Measurements from ENCODE around the gene ASAH2B.
"Not testable (repeated sequence)": the region's sequence is repeated elsewhere in the genome, so short reads cannot be mapped to it uniquely, and the experiment has no call there.

ASAH2B gene

GRCh38 chr10:50739618-50740292 lies at the start of gene ASAH2B:
TSS of gene ASAH2B (plus strand) at chr10:50739936. CDS start at chr10:50745131, 5,195 bp downstream.
- peak; percentile 36 for DNase-seq

GRCh38 chr10:50697819-50698218 lies 41.9 kb upstream of the ASAH2B start:
- DNase-seq, result not testable (repeated sequence)

- DNase-seq, result not testable (repeated sequence)
Measured at GRCh38 chr10:50701947-50702346, 37.8 kb upstream of the ASAH2B start.

GRCh38 chr10:50702997-50703396 lies 36.7 kb upstream of the ASAH2B start:
- DNase-seq, result not testable (repeated sequence)

- peak; percentile 1 for DNase-seq
Measured at GRCh38 chr10:50704436-50705079, 35.2 kb upstream of the ASAH2B start.

GRCh38 chr10:50706006-50706405 lies 33.7 kb upstream of the ASAH2B start:
- DNase-seq, result not testable (repeated sequence)

DNA sequence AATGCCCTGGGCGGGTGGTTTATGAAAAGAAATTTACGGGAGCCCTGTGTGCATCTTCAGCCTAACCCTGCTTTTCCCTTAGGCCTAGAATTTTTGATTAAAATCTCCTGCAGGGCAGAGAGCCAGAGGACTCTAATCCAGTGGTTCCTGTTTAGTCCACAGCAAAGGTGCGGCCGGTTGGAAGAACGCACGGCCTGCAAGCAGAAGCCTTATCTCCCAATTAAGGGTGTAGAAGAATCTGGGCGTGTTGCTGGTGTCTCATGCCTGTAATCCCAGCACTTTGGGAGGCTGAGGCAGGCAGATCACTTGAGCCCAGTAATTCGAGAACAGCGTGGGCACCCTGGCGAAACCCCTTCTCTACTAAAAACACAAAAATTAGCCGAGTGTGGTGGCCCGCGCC lies 29.5 kb upstream of the ASAH2B start:
- not testable (repeated sequence) for DNase-seq

- not testable (repeated sequence) for DNase-seq
Measured at GRCh38 chr10:50723812-50724211, 15.9 kb upstream of the ASAH2B start.

- DNase-seq, result not testable (repeated sequence)
Measured at GRCh38 chr10:50728112-50728511, 11.6 kb upstream of the ASAH2B start.

DNA sequence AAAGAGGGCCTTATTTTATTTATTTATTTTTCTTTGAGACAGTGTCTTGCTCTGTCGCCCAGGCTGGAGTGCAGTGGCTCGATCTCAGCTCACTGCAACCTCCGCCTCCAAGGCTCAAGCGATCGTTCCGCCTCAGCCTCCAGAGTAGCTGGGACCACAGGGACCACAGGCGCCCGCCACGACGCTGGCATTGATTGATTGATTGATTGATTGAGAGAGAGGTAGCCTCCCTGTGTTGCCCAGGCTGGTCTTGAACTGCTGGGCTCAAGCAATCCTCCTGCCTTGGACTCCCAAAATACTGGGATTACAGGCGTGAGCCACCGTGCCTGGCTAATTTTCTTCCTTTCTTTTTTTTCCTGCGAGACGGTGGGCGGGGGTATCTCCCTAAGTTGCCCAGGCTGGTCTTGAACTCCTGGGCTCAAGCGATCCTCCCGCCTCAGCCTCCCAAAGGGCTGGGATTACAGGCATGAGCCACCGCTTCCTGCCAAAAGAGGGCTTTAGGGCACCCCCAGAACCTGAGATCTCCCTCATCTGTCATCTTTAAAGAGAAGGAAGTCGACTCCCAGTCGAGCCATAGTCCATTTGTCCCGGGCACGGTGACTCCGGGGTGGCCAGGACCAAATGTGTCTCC lies 634 bp upstream of the ASAH2B start:
- not testable (repeated sequence) for DNase-seq

DNA sequence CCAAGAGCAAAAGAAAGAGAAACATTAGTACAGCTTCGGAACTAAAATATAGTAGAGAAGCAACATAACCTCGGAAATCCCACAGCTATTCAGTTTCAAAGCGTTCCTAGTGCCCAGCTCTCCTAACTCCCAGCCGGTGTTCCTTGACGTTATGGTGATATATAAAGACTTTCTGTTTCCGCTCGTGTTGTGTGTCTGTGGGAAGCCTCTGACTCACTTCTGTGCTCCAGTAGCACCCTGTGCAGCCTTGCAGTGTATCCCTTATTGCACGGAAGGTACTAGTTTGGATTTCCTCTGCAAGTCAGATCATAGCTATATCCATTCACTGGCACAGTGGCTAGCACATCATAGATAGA lies 535 bp downstream of the ASAH2B start:
- DNase-seq, result no peak

- not testable (repeated sequence) for DNase-seq
Measured at GRCh38 chr10:50742820-50743219, 3.1 kb downstream of the ASAH2B start.

DNA sequence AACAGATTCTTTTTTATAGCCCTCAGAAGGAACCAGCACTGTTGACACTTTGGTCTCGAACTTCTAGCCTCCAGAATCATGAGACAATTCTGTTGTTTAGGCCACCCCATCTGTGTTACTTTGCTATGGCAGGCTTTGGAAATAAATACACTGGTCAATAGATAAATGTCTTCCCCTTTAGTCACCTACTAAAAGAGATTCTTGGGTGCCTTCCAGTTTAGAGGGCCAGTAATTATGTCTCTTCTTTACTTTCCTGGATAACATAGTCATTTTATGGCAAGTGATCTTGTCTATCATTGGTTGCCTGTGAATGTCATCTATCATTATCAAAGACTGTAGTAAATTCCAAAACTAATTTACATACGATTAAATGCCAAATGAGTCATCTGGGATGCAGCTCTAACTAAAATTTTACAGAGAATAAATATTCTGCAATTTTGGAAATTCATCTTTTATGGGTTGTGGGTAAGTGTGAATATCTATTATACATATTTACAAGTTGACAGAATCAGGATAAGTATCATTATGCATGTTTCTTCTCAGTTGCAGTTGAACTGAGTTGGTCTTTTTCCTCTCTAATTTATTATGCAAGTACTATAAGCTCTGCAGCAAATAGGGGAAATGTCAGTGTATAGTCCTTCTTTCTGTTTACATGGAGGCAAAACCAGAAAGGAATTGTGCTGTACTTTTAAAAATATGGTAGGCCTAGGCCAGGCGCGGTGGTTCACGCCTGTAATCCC lies 27.2 kb downstream of the ASAH2B start:
- DNase-seq, result not testable (repeated sequence)

DNA sequence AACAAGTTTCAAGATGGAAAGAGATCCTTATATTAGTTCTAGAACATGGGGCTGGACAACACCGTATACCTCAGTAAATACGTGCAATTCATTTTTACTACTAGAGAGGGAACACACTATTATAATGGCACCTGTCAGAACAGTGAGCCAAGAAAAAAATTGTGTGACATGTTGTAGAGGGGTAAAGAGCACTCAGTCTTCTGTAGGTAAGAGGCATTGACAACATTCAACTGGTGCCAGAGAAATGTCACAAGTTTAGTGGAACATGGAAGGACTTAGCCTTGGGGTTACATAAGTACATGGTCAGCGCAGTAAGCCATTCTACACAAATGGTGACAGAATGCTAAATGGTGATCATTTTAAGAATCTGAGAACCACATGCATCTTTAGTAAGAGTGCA lies 32.3 kb downstream of the ASAH2B start:
- DNase-seq, result not testable (repeated sequence)

DNA sequence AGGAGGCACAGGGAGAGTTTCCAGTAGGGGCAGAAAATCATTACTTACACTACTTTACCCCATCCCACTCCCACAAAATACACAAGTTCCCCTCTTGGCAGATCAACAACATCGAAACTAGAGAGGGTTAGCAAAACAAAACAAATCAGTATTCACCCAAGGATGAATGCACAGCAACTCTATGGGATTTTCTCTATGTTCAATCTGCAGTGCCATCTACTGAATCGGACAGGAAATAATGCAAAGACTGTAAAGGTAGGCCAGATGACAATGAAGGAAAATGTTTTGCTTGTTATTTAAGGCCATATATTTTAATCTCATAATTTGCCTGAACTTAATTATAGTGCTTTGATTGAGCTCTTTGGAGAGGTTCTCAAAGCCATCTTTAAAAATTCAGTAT lies 35.1 kb downstream of the ASAH2B start:
- DNase-seq, result not testable (repeated sequence)

DNA sequence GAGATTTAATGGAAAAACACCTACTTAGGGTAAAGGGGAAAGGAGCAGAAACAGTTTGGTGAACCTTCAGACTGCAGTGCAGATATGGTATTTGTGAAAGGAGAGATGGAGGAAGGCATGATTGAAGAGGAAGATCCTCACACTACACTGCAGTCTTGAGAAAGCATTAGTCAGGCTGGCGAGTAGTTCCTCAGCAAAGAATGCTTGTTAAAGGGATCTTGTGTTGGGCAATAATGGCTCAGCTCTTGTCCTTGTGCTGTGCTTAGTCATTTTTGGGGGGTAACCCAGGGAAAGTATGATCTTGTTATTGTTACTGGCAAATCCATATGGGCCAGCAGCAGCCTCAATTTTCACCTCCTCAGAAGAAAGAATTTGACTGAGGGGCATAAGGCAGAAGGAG lies 40.3 kb downstream of the ASAH2B start:
- DNase-seq, result not testable (repeated sequence)

- DNase-seq, result not testable (repeated sequence)
Measured at GRCh38 chr10:50782017-50782416, 42.3 kb downstream of the ASAH2B start.

DNA sequence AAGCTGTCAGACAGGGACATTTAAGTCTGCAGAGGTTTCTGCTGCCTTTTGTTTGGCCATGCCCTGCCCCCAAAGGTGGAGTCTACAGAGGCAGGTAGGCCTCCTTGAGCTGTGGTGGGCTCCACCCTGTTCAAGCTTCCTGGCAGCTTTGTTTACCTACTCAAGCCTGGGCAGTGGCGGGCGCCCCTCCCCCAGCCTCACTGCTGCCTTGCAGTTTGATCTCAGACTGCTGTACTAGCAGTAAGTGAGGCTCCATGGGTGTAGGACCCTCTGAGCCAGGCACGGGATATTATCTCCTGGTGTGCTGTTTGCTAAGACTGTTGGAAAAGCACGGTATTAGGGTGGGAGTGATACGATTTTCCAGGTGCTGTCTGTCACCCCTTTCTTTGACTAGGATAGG lies 48.2 kb downstream of the ASAH2B start:
- DNase-seq, result not testable (repeated sequence)

DNA sequence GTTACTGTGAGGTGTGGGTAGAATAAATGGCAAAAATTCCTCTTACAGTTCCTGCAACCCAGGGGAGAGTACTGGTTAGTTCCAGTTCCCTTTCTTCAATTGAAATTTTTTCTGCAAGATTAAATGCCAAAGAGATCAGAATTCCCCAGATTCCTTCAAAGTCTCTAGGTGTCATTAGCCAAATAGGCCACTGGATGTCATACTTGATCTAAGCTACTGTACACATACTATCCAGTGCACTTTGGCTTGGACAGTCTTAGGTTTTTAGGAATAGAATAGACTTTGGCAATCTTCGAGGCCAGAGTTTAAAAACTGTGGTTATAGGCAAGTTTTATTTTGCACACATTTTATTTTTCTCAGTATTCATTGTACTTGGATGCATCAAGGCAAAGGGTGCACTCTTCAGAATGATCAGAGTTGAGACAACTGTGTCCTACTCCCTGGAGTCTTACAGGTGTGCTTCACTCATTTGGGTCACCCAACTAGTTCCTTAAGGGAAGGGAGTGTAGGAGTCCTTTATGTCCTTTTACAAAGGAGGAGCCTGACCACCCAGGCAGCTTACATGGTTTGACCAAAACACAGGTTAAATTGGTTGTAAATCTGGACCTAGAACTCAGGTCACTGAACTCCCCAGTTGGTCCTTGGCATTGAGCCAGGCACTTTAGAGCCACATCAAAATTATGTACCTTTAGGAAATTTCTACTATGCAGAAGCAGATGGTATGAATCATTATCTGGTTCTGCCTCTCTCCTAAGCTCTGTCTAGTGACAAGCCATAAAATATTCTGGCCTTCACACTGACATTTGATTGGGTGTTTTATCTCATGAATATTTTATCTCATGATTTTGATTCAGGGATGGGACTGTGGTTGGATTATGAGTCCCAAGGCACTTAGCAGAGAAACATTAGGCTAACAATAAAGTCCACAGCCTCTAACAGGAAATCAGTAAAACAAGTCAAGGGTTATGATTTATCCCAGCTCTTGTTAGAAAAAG lies 49.5 kb downstream of the ASAH2B start:
- DNase-seq, result no peak

- no peak for DNase-seq
Measured at GRCh38 chr10:50794490-50794889, 54.8 kb downstream of the ASAH2B start.

- DNase-seq, result no peak
Measured at GRCh38 chr10:50796693-50797092, 57.0 kb downstream of the ASAH2B start.

DNA sequence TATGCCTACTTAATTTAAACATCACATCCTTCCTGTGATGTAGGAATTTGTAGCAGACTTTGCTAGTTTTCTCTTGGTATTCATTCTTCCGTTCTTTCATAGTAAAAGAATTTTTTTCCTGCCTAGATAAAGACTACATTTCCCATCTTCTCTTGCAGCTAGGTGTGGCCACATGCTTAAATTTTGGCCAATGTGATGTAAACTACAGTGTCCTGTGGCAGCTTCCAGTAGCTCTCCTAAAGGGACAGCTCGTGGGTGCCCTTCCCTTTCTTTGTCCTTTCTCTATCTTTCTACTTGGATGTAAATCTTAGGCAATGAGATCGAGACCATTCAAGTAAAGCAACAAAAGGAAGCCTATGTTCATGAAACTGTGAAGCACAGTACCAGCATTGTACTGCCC lies 58.6 kb downstream of the ASAH2B start:
- no peak for DNase-seq
